GM12864 (cell line): Measurements from ENCODE around the gene SMIM35.

Experiments used
- DNase-seq: peaks from one replicate; pipeline ENCODE4 v3.0.0-alpha.2; 2011; ENCODE audit warnings: low read depth
- H3K4me3 ChIP-seq: 2 replicates; pipeline ENCODE4 v1.5.1; 2011; ENCODE audit warnings: mild to moderate bottlenecking, low read depth, low read length, control low read depth
- CTCF ChIP-seq: IDR thresholded peaks from 2 replicates; pipeline ENCODE4 v1.5.1; 2011; ENCODE audit warnings: low read depth, mild to moderate bottlenecking, moderate library complexity, low read length, control low read depth, inconsistent platforms; ENCODE audit errors: missing control alignments

The SMIM35 gene

GRCh38 chr11:118046964-118047700 is 39.6 kb downstream of the SMIM35 start:
- no peak for DNase-seq
- H3K4me3 ChIP-seq: no peak overlapping the region
- no peak for TF ChIP-seq CTCF

DNA sequence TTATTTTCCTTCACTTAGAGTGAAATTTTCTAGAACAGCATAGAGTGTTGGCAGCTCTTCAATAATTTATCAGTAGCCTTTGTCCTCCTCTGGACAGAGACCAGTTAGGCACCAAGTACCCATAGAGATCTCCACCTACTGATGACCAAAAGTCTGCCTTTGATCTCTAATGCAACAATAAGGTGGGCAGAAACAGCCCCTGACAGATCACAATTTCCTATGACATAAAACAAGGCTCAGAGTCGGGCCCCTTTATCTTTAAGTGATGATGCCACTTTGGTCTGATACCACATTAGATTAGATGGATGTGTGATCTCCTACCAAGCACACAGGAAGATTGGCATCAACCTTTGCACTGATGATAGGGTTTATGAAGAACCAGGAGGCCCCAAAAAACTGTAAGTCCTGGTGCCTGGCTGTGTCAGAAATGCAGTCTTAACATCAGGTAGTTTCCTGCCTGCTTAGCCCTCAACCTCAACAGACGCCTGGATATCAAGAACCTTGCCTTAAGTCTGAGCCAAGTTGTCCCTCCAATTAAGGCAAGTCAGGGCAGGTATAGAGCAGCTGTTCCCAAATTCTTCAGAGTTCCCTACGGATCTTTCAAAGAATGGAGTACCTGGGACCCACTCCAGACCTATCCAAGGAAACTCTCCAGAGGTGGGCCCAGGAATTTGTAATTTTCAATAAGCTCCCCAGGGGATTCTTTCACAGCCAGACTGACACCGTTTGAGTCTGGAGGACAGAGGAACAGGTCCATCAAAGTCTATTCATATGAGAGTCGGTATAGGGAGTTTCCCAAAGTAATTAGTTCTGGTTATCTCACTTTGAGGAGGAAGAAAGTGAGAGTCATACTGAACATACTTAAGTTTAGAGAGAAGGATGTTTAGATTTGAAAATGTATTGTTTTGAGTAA is 40.5 kb downstream of the SMIM35 start:
- H3K4me3 ChIP-seq: no peak overlapping the region
- DNase-seq: no peak
- TF ChIP-seq CTCF: no peak

- H3K4me3 ChIP-seq: no peak overlapping the region
- DNase-seq: no peak
- TF ChIP-seq CTCF: no peak
Measured at GRCh38 chr11:118045191-118045590, 41.6 kb downstream of the SMIM35 start.

- H3K4me3 ChIP-seq: no peak overlapping the region
- DNase-seq: no peak
- TF ChIP-seq CTCF: no peak
Measured at GRCh38 chr11:118042796-118043195, 44.0 kb downstream of the SMIM35 start.

- DNase-seq: no peak
- H3K4me3 ChIP-seq: no peak overlapping the region
- no peak for TF ChIP-seq CTCF
Measured at GRCh38 chr11:118042141-118042540, 44.6 kb downstream of the SMIM35 start.

- TF ChIP-seq CTCF: no peak
- no peak for DNase-seq
Measured at GRCh38 chr11:118033443-118033842, 53.3 kb downstream of the SMIM35 start.

More at GRCh38 chr11:118033443-118033842, 53.3 kb downstream of the SMIM35 start:
- H3K4me3 ChIP-seq: no peak overlapping the region
